ENCODE results near the gene STXBP1.

- no peak for TF ChIP-seq CTCF (IDR thresholded peaks at IDR 0.05 in 2 of 3, conservative IDR thresholded peaks at IDR 0.05 in 1 of 3; ENCODE audit: borderline replicate concordance in 1 of 3, insufficient read depth in 1 of 3, low read depth in 2 of 3, low read length in 2 of 3)
- no peak for TF ChIP-seq POLR2A (IDR thresholded peaks at IDR 0.05; ENCODE audit: borderline replicate concordance, extremely low read depth, insufficient read depth, insufficient read length)
- no peak for TF ChIP-seq POLR2AphosphoS5 (IDR thresholded peaks at IDR 0.05; ENCODE audit: low read depth, low read length)
- no peak for TF ChIP-seq EZH2phosphoT487 (IDR thresholded peaks at IDR 0.05; ENCODE audit: borderline replicate concordance)
- no peak for TF ChIP-seq ZFX (IDR thresholded peaks at IDR 0.05)
- TF ChIP-seq EZH2 (IDR thresholded peaks at IDR 0.05), result no peak
- no peak for TF ChIP-seq SP1 (IDR thresholded peaks at IDR 0.05; ENCODE audit: low read depth)
- no peak for TF ChIP-seq SIN3A (IDR thresholded peaks at IDR 0.05; ENCODE audit: low read depth)
- TF ChIP-seq, protein P1, sequence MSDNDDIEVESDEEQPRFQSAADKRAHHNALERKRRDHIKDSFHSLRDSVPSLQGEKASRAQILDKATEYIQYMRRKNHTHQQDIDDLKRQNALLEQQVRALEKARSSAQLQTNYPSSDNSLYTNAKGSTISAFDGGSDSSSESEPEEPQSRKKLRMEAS (IDR thresholded peaks at IDR 0.05), result no peak
- TF ChIP-seq ZNF274 (IDR thresholded peaks at IDR 0.05; ENCODE audit: low read depth, low read length), result no peak
- no peak for TF ChIP-seq CEBPB (IDR thresholded peaks at IDR 0.05; ENCODE audit: low read depth)
- TF ChIP-seq EGR1 (IDR thresholded peaks at IDR 0.05; ENCODE audit: low read depth), result no peak
Observed at GRCh38 chr9:127667127-127667844, 55.2 kb downstream of the STXBP1 start.
